Limb (tissue), 2 donors: ENCODE data around the gene SMOC2.
"Not testable (repeated sequence)": the region's sequence is repeated elsewhere in the genome, so short reads cannot be mapped to it uniquely, and the experiment has no call there.

Experiments
- DNase-seq, 2 donors: peaks; one replicate each; pipeline ENCODE4 v3.0.0-alpha.2; 2016; ENCODE audit errors: extremely low spot score in 2 of 2

The SMOC2 gene

DNA sequence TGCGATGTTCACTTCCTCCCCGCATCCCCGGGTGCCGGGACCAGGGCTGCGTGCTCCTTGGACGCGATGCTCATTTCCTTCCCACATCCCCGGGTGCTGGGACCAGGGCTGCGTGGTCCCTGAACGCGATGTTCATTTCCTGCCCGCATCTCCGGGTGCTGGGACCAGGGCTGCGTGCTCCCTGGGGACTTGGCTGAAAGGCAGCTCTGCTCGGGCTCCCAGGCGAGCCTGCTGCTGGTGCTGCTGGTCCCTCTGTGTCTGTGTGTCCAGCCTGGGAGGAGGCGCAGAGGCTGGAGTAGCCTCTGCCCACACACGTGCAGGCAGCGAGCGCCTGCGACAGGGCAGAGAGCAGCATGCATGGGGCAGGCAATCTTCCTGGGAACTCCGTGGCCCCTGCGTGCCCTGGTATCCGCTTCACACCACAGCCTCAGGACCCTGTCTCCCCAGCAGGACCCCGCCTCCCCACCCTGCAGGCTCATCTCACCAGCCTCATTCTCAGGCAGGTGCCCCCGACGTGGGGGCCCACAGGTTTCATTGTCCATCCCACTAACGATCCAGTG lies 132.4 kb downstream of the SMOC2 start:
- not testable (repeated sequence) for DNase-seq

GRCh38 chr6:168574075-168574698 lies 133.2 kb downstream of the SMOC2 start:
- DNase-seq = no peak

GRCh38 chr6:168574699-168575195 lies 133.8 kb downstream of the SMOC2 start:
- peak in 1 of 2 donors; percentile 33 for DNase-seq

GRCh38 chr6:168575346-168576098 lies 134.5 kb downstream of the SMOC2 start:
- DNase-seq = no peak

DNA sequence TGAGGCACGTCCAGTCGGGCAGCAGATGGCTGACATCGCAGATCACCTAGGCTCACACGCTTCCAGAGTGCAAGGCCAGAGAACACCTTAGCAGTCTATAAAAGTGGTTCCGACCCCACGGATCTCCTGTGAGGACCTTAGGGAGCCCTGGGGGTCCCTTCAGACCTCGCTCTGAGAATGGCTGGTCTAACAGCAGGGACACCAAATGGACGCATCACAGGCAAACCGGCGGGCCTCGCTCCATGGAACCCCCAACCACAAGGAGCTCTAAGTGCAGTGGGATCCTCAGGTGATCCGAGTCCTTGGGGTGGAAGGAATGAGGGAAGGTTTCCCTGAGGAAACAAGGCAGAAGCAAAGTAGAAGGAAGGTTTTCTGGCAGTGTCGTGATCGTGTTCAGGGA lies 135.4 kb downstream of the SMOC2 start:
- no peak for DNase-seq

DNA sequence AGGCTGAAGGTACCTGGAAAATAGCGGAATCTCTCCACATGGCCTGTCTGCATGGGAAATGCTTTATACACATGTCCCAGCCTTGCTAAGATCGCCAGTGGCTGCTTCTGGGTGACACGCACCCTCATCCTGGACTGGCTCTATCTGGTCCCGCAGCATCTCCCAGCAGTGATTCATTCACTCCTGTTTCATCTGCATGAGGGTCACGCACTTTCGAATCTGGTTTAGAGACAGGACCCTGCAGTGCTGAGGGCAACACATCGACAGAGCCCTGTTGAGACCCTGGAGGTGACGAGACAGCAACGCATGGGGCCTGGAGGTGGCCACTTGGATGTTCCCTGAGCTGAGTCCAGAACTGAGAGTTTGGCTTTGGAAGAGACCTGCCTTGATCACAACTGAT lies 136.5 kb downstream of the SMOC2 start:
- DNase-seq = no peak

DNA sequence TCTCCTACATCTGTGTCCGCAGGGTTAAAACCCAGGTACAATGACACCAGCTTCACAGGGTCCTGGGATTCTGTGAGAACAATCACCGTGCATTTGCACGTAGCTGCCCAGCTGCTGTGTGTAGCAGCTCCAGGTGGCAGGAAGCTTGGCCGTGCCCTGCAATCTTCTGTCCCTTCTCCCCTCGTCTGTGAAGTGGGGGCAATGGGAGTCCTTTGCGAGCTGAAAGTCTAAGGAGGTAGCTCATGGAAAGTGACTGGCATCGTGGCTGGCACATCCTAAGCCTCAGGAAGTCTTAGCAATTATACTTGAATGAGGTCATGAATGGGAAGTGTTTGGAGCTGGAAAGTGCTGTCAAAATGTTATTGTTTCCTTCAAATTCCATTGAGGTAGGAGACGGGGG lies 137.1 kb downstream of the SMOC2 start:
- DNase-seq = no peak

DNA sequence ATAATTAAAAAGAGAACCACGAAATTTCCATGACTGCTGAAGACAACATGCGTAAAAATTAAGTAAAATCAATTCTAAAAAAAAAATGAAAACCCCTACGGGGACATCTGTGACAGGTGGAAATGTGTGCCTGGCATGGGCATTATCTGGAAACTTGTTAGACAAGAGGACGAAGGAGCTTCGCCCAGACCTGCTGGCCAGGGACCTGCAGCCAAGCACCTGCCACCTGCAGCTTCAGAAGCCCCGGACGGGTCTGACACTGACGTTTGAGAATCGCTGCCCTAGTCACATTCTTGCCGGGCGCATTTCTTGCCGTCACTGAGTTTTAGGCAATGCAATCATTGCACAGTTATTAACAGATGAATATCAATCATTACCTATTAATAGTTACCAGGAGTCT lies 140.3 kb downstream of the SMOC2 start:
- no peak for DNase-seq

- DNase-seq = no peak
Measured at GRCh38 chr6:168581706-168582105, 140.7 kb downstream of the SMOC2 start.

GRCh38 chr6:168582571-168582981 lies 141.6 kb downstream of the SMOC2 start:
- no peak for DNase-seq

DNA sequence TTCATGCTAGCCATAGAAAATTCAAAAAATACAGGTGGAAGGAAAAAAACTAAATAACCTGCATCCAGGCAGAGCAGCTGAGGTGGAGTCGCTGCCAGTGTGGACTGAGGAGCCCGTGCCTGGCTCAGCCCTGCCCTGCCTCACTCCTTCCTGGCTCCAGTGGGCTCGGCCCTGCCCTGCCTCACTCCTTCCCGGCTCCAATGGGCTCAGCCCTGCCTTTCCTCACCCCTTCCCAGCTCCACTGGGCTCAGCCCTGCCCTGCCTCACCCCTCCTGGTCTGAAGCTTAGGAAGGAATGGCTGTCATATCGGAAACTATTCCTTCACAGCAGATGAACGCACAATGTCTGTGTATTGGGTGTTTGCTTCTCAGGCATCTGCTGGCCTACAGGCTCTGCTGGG lies 142.1 kb downstream of the SMOC2 start:
- no peak for DNase-seq

DNA sequence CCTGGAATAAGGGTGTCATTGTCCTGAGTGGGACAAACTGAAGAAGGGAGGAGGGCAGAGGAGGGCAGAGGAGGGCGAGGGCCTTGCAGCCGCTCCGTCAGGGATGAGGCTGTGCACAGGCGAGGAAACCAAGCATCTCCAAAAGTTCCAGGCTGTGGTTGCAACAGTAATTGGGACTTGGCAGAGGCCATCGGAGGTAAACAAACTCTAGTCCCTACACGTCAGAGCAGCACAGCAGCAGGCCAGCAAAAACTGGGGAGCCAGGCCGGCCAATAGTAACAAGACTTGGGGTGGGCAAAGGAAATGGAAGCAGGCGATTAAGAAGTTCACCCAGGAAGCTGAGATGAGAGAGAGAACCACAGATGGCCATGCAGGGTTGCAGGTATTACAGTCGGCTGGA lies 142.8 kb downstream of the SMOC2 start:
- DNase-seq = no peak

GRCh38 chr6:168584249-168584648 lies 143.3 kb downstream of the SMOC2 start:
- DNase-seq = peak in 1 of 2 donors; percentile 9

GRCh38 chr6:168584671-168585070 lies 143.7 kb downstream of the SMOC2 start:
- DNase-seq = no peak

- peak in 1 of 2 donors; percentile 12 for DNase-seq
Measured at GRCh38 chr6:168585441-168585840, 144.5 kb downstream of the SMOC2 start.

- no peak for DNase-seq
Measured at GRCh38 chr6:168589275-168589674, 148.3 kb downstream of the SMOC2 start.

GRCh38 chr6:168590406-168590805 lies 149.4 kb downstream of the SMOC2 start:
- DNase-seq = peak in 1 of 2 donors; percentile 71

- no peak for DNase-seq
Measured at GRCh38 chr6:168596344-168596743, 155.4 kb downstream of the SMOC2 start.

GRCh38 chr6:168597471-168597875 lies 156.5 kb downstream of the SMOC2 start:
- DNase-seq = no peak

DNA sequence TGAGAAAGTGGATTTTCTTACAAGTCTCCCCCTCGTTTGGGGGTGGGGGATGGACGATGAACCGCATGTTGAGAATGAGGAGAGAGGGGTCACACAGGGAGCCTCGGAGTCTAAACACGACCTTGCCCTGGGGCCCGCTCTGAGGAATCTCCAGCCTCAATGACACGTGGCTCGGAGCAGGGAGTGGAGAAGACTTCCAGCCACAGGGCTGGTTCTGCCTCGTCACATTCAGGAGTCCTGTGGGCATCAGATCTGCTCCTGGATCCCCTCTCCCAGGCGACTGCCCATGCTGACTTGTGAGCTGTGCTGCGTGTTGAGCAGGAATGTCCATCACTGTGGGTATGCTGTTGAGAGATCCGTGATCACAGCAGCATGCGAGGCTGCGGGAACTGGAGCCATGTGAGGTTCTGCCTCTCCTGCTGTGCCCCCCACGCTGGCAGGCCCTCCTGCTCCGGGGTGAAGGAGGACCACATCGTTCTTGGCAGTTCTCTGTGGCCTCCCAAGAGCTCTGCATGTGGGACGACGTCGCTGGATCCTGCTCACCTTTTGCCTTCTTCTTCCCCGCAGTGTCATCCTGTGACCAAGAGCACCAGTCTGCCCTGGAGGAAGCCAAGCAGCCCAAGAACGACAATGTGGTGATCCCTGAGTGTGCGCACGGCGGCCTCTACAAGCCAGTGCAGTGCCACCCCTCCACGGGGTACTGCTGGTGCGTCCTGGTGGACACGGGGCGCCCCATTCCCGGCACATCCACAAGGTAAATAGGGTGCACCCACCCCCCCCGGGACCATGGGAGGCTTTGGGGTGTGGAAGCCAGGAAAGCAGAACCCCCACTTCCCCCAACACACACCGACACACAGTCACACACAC lies 157.5 kb downstream of the SMOC2 start:
- DNase-seq = no peak

DNA sequence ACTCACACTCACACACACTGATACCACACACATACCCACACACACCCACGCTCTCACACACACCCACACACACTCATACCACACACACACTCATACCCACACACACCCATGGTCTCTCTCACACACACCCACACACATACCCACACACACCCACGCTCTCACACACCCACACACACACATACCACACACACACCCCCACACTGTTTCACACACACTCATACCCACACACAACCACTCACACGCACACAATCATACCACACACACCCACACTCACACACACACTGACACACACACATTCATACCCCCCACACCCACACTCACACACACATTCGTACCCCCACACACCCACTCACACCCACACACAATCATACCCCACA lies 158.1 kb downstream of the SMOC2 start:
- DNase-seq = no peak
